22Rv1 (cell line): Measurements from ENCODE around the gene TRPV4.

Source experiments
- ZFX ChIP-seq: fragments of 450-650 bp; IDR thresholded peaks from 2 replicates; pipeline ENCODE4 v1.6.1; 2017; ENCODE audit warnings: antibody characterized with exemption, borderline replicate concordance
- TF ChIP-seq, protein P1 (sequence below): fragments of 450-650 bp; IDR thresholded peaks from 2 replicates; pipeline ENCODE4 v1.5.1; 2017; ENCODE audit warnings: mild to moderate bottlenecking

DNA sequence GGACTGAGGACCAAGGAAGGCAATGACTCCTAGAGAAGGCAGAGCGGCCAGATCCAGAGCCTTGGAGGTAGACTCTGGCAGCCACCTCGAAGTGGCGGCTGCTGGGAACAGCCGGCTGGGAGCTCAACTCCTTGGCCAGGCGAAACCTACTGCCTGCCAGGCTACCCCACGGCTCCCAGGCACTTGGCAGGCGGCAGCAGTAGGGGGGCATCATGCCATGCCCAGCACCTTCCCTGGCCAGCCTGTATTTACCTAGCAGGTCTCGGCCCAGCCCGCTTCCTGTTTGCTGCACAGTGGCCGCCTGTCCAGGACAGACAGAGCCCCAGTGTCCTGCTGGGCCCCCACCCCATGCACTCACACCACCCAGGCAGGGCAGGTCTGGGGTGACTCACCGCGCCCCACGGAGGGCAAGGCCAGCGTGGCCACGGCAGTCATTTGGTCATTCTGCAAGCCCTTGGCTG lies 10.2 kb downstream of the TRPV4 start:
- TF ChIP-seq, protein P1, sequence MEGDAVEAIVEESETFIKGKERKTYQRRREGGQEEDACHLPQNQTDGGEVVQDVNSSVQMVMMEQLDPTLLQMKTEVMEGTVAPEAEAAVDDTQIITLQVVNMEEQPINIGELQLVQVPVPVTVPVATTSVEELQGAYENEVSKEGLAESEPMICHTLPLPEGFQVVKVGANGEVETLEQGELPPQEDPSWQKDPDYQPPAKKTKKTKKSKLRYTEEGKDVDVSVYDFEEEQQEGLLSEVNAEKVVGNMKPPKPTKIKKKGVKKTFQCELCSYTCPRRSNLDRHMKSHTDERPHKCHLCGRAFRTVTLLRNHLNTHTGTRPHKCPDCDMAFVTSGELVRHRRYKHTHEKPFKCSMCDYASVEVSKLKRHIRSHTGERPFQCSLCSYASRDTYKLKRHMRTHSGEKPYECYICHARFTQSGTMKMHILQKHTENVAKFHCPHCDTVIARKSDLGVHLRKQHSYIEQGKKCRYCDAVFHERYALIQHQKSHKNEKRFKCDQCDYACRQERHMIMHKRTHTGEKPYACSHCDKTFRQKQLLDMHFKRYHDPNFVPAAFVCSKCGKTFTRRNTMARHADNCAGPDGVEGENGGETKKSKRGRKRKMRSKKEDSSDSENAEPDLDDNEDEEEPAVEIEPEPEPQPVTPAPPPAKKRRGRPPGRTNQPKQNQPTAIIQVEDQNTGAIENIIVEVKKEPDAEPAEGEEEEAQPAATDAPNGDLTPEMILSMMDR = no peak
- TF ChIP-seq ZFX = no peak
